GM23338 (cell line): ENCODE data around the gene LRRC27. TPM values are rescaled to one million over a fixed set of nuclear protein-coding genes. Genes with fewer than 3 reads are reported as not detected.
A peak's percentile ranks its signal among the peaks of the same experiment; 100 is the strongest.

Experiments used
- ATAC-seq: fragments of 200-7000 bp; cut with Tn5 transposase; 3 replicates; pipeline ENCODE4 v1.9.1; 2020
- DNase-seq: peaks from one replicate; pipeline ENCODE4 v3.0.0-alpha.2; 2015; ENCODE audit warnings: low spot score
- H2AFZ ChIP-seq: fragments of 200-600 bp; sonication (generic); 2 replicates; pipeline ENCODE4 v1.8.0; 2016; ENCODE audit warnings: antibody characterized with exemption, mild to moderate bottlenecking, moderate library complexity
- H3F3A ChIP-seq: fragments of 200-600 bp; sonication (generic); replicated peaks from 2 replicates; pipeline ENCODE4 v1.8.0; 2017; ENCODE audit warnings: antibody characterized with exemption, mixed run types, low read depth
- H3K27ac ChIP-seq: fragments of 200-600 bp; sonication (generic); 2 replicates; pipeline ENCODE4 v1.6.1; 2016; ENCODE audit warnings: low read depth
- H3K27me3 ChIP-seq: fragments of 200-600 bp; sonication (generic); 2 replicates; pipeline ENCODE4 v1.8.0; 2016; ENCODE audit warnings: mild to moderate bottlenecking, mixed run types, moderate library complexity; ENCODE audit not compliant: insufficient read depth
- H3K36me3 ChIP-seq: fragments of 200-600 bp; sonication (generic); 2 replicates; pipeline ENCODE4 v1.8.0; 2016; ENCODE audit warnings: mild to moderate bottlenecking; ENCODE audit not compliant: insufficient read depth
- H3K4me1 ChIP-seq: fragments of 200-600 bp; sonication (generic); 2 replicates; pipeline ENCODE4 v1.8.0; 2016; ENCODE audit warnings: mild to moderate bottlenecking, moderate library complexity; ENCODE audit not compliant: insufficient read depth
- H3K4me2 ChIP-seq: fragments of 200-600 bp; sonication (generic); 2 replicates; pipeline ENCODE4 v1.7.1; 2017; ENCODE audit warnings: mixed run types
- H3K4me3 ChIP-seq: fragments of 200-600 bp; sonication (generic); 2 replicates; pipeline ENCODE4 v1.6.1; 2016; ENCODE audit warnings: mixed run types
- H3K79me2 ChIP-seq: fragments of 200-600 bp; sonication (generic); replicated peaks from 2 replicates; pipeline ENCODE4 v1.8.0; 2017; ENCODE audit warnings: mild to moderate bottlenecking; ENCODE audit not compliant: insufficient read depth
- H3K9me2 ChIP-seq: fragments of 200-600 bp; sonication (generic); 2 replicates; pipeline ENCODE4 v1.8.0; 2017; ENCODE audit not compliant: insufficient read depth
- H4K20me1 ChIP-seq: fragments of 200-600 bp; sonication (generic); replicated peaks from 2 replicates; pipeline ENCODE4 v1.8.0; 2017; ENCODE audit warnings: mild to moderate bottlenecking; ENCODE audit not compliant: insufficient read depth
- H3K27ac Mint-ChIP-seq: 2 replicates; pipeline ENCODE4 v1.8.0; 2020; ENCODE audit warnings: inconsistent platforms, mild to moderate bottlenecking, moderate library complexity, mixed read lengths
- H3K27me3 Mint-ChIP-seq: 3 replicates; pipeline ENCODE4 v1.8.0; 2022; ENCODE audit warnings: low read depth, mild to moderate bottlenecking, moderate library complexity, mixed read lengths, inconsistent platforms; ENCODE audit not compliant: insufficient read depth, poor library complexity
- H3K36me3 Mint-ChIP-seq: 3 replicates; pipeline ENCODE4 v1.8.0; 2021; ENCODE audit warnings: low read depth, mild to moderate bottlenecking, inconsistent platforms, moderate library complexity, mixed read lengths
- H3K4me1 Mint-ChIP-seq: 3 replicates; pipeline ENCODE4 v1.8.0; 2020; ENCODE audit warnings: mild to moderate bottlenecking, inconsistent platforms, mixed read lengths
- H3K4me3 Mint-ChIP-seq: 3 replicates; pipeline ENCODE4 v1.8.0; 2021; ENCODE audit warnings: moderate library complexity, mild to moderate bottlenecking, inconsistent platforms, mixed read lengths
- H3K9me3 Mint-ChIP-seq: 3 replicates; pipeline ENCODE4 v1.8.0; 2020; ENCODE audit warnings: moderate library complexity, mild to moderate bottlenecking, inconsistent platforms, mixed read lengths
- CTCF ChIP-seq, 2 experiments: fragments of 200-600 bp in 1 of 2; sonication (generic) in 1 of 2; conservative IDR thresholded peaks; 2 replicates each; pipeline versions ENCODE4 v1.5.1 to v1.6.1; 2016 to 2017; ENCODE audit warnings: antibody characterized with exemption in 2 of 2, low read depth in 2 of 2, mild to moderate bottlenecking in 2 of 2, moderate library complexity in 1 of 2
- EZH2phosphoT487 ChIP-seq: fragments of 200-600 bp; sonication (generic); IDR thresholded peaks from one replicate; pipeline ENCODE4 v1.8.1; 2018; ENCODE audit warnings: antibody characterized with exemption; ENCODE audit not compliant: unreplicated experiment
- ZNF331 ChIP-seq: fragments of 250-450 bp; sonication (Bioruptor Pico); IDR thresholded peaks from 2 replicates; pipeline ENCODE4 v1.5.0; 2020; ENCODE audit warnings: low read depth, mild to moderate bottlenecking, moderate library complexity
- polyA plus RNA-seq: library from polyadenylated mRNA; unstranded; fragments of >200 nt; fragmentation: Nextera tagmentation; extraction: Ambion mirVana; gene quantifications from 2 replicates; pipeline ENCODE4 v1.2.1, GENCODE V29; 2016
- total RNA-seq: library from RNA; depleted of rRNA; stranded (reverse); fragments of >200 nt; shearing (Covaris generic); gene quantifications from 2 replicates; pipeline ENCODE4 v1.2.3, GENCODE V29; 2014

The LRRC27 gene
- total and polyA plus RNA-seq, 2 experiments from 2014 or later = 2.9 to 3.5 TPM

GRCh38 chr10:132359305-132360040, 27.5 kb downstream of the LRRC27 start:
- no peaks in the 10 kb centered on the region for H3K79me2 ChIP-seq
- no peaks in the 10 kb centered on the region for H3K27me3 ChIP-seq
- no peak overlapping the region for H3K27ac ChIP-seq
- H4K20me1 ChIP-seq = no peaks in the 10 kb centered on the region
- Mint-ChIP-seq H3K27me3 (peaks cover 12% of the 10 kb centered on the region), H3K36me3 (peaks cover 3% of the 10 kb centered on the region; the same call in 1 of the 3 replicates), H3K4me3 (no peak overlapping the region), H3K9me3 (no peaks in the 10 kb centered on the region; the same call in 2 of the 3 replicates), H3K27ac (no peak overlapping the region), H3K4me1 (peaks cover 6% of the 10 kb centered on the region; the same call in 2 of the 3 replicates)
- H2AFZ ChIP-seq = no peak overlapping the region
- no peak overlapping the region for H3K4me2 ChIP-seq
- TF ChIP-seq EZH2phosphoT487 (no peak), CTCF (conservative IDR thresholded peaks at IDR 0.05; ENCODE audit: low read depth in 2 of 2) (peak in 1 of 2 experiments; percentile 62; a peak in 2 of 4 replicates)
- no peaks in the 10 kb centered on the region for H3K9me2 ChIP-seq
- 0 out of 2 replicates have a peak, but pooled peaks cover 3% of the 10 kb centered on the region for H3F3A ChIP-seq
- DNase-seq (no peak), ATAC-seq (no peak)
- no peaks in the 10 kb centered on the region for H3K4me1 ChIP-seq
- H3K36me3 ChIP-seq = no peaks in the 10 kb centered on the region
- no peak overlapping the region for H3K4me3 ChIP-seq

GRCh38 chr10:132360766-132361447, 28.9 kb downstream of the LRRC27 start:
- H3K27me3 Mint-ChIP-seq = peaks cover 8% of the 10 kb centered on the region
- H2AFZ ChIP-seq = no peak overlapping the region
- no peak overlapping the region for H3K4me3 ChIP-seq
- no peak overlapping the region for H3K4me2 ChIP-seq
- H3K36me3 Mint-ChIP-seq = peaks cover 3% of the 10 kb centered on the region; the same call in 1 of the 3 replicates
- TF ChIP-seq CTCF (conservative IDR thresholded peaks at IDR 0.05; ENCODE audit: low read depth in 2 of 2) = peak; percentile 78 to 89
- no peak for TF ChIP-seq ZNF331
- H3K9me3 Mint-ChIP-seq = no peaks in the 10 kb centered on the region; the same call in 2 of the 3 replicates
- DNase-seq (peak; percentile 81), ATAC-seq (peak; percentile 93)
- H3K9me2 ChIP-seq = no peaks in the 10 kb centered on the region
- H3K4me1 ChIP-seq = no peaks in the 10 kb centered on the region
- H3K36me3 ChIP-seq = no peaks in the 10 kb centered on the region
- H3K27ac Mint-ChIP-seq = no peak overlapping the region
- H3F3A ChIP-seq = 0 out of 2 replicates have a peak, but pooled peaks cover 3% of the 10 kb centered on the region
- no peaks in the 10 kb centered on the region for H3K27me3 ChIP-seq
- no peak overlapping the region for H3K27ac ChIP-seq
- no peak overlapping the region for H3K4me3 Mint-ChIP-seq
- H3K79me2 ChIP-seq = no peaks in the 10 kb centered on the region
- H4K20me1 ChIP-seq = no peaks in the 10 kb centered on the region
- peaks cover 3% of the 10 kb centered on the region; the same call in 2 of the 3 replicates for H3K4me1 Mint-ChIP-seq
